Measurements from ENCODE around the gene ABITRAM.
A peak's percentile ranks its signal among the peaks of the same experiment; 100 is the strongest.
"Not testable (repeated sequence)": the region's sequence is repeated elsewhere in the genome, so short reads cannot be mapped to it uniquely, and the experiment has no call there.

ABITRAM gene

DNA sequence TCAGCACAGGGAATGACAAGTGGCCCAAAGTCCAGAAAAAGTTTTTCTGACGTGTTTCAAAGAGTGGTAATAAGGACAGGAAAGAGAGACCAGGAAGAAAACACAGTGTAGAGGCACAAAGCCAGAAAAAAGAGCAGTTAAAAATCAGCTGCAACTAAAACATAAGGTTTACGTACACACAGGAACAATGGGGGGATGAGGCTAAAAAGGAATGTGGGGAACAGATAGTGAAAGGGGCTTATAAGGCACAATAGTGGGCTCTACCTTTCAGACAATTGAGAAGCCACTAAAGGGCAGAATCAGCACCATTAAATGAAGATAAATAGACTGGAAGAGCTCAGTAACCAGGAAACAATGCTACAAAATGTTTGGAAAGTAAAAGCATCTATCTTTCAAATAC, 5.8 kb upstream of the ABITRAM start:
- no peak for DNase-seq (ENCODE audit: low spot score)

DNA sequence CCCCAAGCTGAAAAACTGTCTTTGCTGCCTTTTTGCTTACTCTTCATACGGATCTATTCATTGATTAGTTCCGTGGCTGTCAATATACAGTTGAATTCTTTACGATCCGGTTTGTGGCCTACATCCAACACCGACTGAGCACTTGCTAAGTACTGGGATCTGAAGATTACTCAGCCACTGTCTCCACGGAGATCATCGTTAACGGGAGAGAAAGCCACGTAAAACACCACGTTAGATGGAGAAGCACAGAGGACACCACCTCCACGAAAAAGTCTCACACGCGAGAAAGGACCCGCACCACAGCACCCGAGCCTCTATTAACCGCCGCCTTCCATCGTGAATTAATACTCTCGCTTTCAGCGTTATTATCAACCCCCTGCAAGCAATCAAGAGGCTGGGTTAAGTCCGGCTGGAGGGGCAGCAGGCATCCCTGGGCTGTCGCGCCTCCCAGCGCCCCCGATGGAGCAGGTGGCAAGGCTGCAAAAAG, 926 bp upstream of the ABITRAM start:
- DNase-seq (ENCODE audit: low spot score): peak; percentile 30

DNA sequence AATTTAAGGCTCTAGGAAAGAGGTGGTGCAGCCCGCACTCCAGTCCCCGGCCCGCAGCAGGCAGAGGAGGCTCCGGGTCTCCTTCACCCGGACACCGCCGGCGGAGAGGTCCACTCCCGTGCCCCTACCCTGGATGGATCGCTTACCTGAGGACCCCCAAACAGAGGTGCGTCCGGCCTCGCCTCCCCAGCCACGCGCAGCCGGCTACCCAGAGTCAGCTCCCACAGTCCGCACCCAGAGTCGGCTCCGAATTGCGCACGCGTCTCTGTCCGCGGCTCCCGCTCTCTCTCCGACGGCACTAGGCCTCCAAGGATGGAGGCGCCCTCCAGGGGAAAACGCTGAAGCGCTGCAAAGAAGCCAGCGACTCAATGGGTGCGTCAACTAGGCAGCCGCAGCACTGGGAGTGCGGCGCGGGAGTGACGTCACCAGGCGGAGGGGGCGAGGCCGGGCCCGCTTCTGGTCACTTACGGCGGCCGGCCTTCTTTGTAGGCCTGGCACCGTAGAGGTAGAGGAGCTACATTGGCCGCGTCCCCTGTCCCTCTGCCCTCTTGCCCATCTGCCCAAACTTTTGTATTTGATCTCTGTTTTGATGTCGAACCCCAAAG, 380 bp upstream of the ABITRAM start, which contains the start of gene ELP1:
ELP1 (minus strand) TSS at position 407 of the 605 bp plus-strand sequence. CDS start 2,978 bp downstream, outside the sequence.
- DNase-seq (ENCODE audit: low spot score): peak; percentile 91

DNA sequence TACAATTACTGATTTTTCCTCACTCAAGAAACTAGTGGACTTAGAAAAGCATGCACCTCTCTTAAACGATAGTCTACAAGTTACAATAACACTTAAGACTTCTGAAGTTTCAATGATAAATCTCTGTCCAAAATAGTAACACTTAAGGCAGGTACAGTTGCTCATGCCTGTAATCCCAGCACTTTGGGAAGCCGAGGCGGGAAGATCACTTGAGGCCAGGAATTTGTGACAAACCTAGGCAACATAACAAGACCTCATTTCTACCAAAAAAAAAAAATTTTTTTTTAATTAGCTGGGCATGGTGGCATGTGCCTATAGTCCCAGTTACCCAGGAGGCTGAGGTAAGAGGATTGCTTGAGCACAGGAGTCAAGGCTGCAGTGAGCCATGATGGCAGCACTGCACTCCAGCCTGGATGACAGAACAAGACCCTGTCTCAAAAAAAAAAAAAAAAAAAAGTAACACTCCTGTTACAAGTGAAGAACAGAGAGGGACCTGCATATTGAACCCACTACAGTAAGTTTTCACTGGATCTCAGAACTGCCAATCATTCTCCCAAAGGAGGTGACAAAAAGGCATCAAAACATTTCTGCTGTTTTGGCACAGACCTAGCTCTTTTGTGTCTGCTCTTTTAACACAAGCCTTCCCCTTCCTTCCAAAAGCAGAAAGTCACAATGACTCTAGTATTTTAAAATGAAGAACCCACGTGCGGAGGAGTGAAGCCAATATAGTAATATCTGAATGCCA, 3.5 kb downstream of the ABITRAM start:
- no peak for DNase-seq (ENCODE audit: low spot score)

DNA sequence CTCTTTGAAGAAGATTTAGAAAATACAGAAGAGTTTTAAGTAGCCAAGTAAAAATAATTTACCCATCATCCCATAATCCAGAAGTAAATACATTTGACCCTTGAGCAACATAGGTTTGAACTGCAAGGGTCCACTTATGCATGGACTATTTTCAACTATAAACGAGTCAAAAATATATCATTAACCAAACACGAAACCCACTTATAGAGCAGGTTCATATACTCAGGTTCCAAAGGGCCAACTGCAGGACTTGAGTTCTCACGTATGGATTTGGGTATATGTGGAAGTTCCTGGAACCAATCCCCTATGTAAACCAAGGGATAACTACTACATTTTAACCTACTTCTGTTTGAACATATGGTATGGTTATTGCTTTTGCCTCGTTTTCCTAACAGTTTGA, 5.8 kb downstream of the ABITRAM start:
- DNase-seq (ENCODE audit: low spot score): no peak

DNA sequence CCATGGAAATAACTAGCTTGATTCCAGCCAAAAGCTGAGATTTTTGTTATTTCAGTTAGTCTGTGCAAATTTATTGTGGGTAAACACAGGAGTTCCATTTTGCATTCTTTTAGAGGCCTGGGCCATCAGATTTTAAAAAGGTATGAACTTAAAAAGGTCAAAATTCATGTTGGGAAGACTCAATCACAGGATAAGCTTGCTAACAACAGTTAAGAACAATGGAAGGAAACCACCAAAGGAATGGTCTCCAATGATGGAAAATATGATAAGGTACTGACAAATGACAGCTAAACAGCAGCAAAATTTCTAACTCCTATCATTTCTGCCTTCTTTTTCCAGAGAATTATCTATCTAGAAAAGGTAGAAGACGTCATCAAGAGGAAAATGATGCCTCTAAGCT, 16.0 kb downstream of the ABITRAM start:
- no peak for DNase-seq (ENCODE audit: low spot score)

DNA sequence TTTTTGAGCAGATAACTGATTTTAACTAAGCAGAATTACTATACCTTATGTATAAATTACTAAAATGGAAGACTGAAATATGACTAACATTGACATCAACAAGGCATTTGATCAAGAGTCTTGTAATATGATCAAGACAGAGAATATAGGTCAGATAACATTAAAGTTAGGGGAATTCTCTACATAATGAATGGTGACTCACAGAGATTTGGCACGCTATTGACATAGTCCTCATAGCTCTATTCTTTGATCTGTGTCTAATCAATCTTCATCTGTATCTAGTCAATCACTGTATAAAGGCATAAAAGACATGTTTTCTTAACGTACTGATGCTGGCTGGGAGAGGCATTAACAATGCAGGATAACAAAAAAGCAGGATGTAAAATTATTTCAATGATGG, 17.4 kb downstream of the ABITRAM start:
- no peak for DNase-seq (ENCODE audit: low spot score)

DNA sequence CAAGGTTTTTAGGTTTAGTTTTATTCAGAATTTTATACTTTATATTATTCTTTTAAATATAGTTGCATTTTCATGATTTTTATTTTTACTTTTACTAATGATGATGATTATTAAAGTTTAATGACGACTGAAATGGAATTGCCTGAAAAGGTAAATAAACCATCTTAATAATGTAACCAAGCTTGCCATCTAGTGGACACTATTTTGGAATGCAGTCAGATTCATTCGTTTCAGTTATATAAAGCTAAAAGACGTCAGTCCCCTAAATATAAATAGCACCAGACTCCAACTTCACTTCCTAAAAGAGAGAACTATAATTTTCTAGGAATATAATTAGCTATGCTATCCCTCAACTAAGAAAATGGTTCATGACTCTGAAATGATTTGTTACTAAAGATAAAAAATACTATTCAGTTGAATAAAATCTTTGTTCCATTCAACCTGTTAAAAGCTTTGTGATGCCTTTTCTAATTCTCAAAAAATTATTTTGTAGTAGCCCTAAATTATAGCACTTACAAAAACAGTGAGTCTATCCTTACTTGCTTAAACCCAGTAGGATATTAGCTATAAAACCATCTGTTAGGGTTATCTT, 19.9 kb downstream of the ABITRAM start:
- DNase-seq (ENCODE audit: low spot score): peak; percentile 37

DNA sequence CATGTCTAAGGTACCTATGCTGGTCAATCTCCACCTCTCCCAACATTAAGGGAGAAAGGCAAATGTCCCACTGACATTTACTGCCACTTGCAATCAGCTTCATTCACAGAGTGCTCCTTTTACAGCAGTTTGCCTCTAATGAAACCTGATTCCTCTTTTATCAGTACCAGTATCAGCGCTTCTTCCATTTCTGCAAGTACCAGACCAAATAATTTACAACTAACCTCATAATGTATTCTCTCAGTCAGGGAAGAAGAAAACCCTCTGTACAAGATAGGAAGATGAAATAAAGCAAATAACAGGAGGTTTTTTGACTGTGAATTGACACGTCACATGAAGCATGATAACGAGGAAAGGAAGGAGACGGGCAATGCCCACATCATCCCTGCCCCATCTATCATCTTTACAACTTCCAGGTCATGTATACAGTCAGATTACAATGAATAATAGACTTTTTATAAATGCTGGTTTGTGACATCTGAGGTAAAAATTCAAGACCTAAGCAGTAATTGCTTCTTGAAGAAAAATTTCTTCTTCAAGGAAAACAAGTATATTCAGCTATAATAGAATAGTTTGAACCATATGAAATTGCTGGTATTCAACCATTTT, 21.9 kb downstream of the ABITRAM start:
- DNase-seq (ENCODE audit: low spot score): no peak

DNA sequence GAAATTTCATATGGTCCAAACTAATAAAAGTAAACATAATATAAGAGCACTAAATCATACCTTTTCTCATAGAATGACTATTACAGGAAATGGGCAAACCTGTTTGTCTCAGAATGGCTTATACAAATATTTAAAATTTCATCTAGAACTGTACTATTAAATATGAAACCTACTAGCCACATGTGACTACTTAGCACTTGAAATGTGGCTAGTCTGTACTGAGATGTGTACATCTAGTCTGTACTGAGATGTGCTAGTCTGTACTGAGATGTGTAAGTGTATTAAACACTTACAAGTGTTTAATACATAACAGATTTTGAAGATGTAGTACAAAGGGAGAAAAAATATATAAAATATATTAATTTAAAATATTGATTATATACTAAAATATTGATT, 22.4 kb downstream of the ABITRAM start:
- DNase-seq (ENCODE audit: low spot score): no peak

DNA sequence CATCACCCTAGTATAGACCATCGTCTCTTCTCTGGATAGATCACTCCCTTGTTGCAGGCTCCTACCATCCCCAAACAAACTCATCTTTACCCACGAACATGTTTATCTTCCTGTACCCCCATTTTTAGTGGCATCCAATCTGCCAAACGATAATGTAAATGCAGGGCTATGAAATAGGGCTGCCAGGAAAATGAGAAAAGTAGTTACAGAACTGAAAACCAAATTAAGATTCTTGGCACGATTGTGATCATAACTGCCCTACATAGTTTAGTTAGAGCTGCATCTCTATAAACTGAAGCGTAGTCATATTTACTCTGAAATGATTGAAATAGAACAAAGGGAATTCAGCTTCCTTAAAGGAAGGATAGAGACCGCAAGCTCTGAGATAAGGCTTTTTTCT, 26.1 kb downstream of the ABITRAM start:
- no peak for DNase-seq (ENCODE audit: low spot score)

DNA sequence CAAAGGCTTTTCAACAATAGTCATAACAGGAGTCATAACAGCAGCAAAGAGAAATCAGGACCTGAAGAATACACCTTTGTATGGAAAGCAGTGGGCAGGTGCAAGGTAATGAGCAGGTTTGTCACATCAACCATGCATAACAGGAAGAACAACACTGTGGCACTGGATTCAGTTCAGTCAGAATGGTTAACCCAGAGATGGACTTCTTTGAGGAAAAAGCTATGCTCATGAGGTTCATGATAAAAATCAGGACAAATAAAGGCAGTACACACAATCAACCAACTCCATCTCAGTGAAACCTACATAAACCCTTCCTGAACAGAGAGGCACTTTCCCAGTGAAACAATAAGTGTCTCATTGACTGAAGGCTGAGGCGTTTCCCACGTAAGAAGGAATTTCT, 27.0 kb downstream of the ABITRAM start:
- DNase-seq (ENCODE audit: low spot score): no peak

DNA sequence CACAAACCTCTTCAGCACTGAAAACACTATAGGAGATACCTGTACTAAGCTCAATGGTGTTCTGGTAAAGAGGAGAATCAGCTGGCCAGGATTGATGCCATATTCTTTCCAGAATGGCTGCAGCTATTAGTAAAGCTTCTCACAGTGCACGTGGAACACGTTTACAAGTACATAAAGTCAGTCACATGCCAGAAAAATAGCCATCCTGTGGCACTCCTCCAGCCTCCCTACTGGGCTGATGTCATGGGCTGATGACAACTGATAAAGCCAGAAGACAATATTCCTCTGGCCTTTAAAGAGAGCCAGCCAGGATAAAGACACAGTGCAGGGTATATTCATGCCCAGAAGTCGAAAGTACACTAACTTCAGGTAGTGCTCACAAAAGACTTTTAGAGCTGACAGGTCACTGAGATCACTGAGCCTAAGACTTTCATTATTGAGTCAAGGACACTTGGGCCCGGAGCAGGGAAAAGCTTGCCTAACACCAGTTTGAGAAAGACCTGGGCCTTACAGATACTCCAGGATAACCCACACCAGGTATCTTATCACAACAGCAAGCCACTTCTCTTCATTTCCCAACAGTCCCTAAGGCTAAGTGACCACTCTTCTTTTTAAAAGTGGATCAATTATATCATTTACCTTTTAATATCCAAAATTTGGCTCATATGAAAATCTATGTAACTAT, 29.4 kb downstream of the ABITRAM start:
- DNase-seq (ENCODE audit: low spot score): no peak

DNA sequence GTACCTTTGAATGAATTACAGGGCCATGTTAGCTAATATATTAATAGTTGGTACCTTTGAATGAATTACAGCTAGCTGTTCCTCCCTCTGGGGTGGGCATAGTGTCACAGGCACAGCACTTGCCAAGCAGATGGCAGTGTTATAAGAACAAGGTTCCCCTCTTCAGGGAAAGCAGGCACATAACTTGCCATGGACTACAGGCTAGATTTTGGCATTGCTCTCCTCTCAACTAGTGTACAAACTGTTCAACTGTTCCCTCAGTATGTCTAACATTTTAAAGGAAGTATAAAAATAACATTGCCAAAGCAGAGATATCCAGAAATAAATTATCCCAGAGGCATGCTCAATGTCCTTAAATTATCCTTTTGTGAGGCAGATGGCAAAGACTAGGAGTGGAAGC, 33.7 kb downstream of the ABITRAM start:
- no peak for DNase-seq (ENCODE audit: low spot score)

DNA sequence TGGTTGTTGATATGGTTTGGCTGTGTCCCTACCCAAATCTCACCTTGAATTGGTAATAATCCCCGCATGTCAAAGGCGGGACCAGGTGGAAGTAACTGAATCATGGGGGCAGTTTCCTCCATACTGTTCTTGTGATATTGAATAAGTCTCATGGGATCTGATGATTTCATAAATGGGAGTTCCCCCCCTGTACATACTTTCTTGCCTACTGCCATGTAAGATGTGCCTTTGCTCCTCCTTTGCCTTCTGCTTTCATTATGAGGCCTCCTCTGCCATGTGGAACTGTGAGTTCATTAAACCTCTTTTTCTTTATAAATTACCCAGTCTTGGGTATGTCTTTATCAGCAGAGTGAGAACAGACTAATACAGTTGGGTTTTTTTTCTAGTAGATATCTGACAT, 37.2 kb downstream of the ABITRAM start:
- DNase-seq (ENCODE audit: low spot score): not testable (repeated sequence)

DNA sequence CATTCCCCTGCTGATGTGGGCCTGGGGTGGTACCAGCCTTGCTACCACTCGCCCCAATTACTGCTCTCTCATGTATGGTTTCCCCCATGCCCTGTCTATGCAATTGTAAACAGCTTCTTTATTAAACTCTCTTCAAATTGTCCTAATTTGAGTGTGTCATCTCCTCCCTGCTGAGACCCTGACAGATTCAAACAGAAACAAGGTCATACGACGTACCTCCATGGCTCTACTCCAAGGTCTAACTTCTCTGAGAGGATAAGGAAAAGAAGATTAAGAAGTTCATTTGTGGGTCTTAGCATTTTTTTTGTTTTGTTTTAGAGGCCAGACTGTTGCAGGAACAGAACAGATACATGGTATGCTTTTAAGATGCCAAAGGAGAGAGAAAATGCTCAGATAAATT, 38.0 kb downstream of the ABITRAM start:
- DNase-seq (ENCODE audit: low spot score): no peak

DNA sequence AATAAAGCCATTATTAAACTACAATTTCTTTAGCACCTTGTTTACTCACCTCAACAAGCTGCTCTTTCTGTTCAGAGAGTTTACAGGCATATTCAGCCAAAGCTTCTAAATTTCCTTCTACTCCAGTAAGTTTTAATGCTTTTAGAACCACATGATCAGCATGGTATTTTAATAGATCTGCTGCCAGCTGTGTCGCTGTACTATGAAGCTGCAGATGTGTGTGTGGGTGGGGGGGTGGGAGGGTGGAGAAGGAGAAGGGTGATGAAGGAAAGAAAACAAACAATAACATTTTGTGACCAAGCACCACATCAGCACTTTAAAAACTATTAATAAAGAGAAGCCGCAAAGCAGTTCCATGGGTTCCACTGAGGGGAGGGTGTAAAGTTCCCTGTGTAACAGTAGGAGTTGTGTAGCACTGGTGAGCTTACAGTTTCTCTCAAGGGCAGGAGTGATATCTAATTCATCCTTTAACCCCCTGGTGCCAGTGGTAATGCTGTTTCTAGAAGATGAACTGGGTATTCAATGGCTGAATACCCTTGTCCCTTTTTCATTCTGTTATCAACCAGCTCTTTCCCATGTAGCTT, 38.5 kb downstream of the ABITRAM start:
- no peak for DNase-seq (ENCODE audit: low spot score)

DNA sequence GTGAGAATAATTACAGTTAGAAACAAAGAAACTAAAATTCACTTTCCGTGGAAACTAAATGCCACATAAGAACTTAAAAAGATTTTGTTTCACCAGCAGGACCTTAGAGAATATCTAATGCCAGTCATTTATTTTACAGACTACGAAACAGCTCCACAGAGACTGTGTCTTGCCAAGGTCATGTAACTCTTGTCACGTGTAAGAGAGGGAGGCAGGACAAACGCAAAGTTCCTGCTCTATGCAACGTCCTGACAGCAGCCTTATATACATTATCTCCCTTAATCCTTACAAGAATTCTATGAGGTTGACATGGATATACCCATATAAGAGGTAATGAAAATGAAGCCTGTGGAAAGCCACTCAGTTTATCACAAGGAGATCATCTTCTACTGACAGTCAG, 39.7 kb downstream of the ABITRAM start:
- DNase-seq (ENCODE audit: low spot score): no peak

DNA sequence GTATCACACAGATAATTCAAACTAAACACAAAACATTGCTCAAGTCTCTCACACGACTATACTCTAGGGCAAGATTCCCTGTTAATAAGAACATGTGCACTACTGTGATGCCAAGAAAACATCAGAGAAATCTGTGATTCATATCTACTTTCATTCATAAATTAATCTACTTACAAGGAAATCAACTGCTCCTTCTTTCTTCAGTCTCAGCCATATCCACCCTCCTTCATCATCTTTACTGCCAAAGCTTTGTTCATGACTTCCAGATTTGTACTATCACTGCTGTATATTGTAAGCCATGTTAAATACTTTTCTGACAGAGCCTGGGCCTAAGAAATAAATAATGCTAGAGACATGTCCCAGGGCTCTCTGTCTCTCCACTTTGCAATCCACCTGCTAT, 44.0 kb downstream of the ABITRAM start:
- no peak for DNase-seq (ENCODE audit: low spot score)

DNA sequence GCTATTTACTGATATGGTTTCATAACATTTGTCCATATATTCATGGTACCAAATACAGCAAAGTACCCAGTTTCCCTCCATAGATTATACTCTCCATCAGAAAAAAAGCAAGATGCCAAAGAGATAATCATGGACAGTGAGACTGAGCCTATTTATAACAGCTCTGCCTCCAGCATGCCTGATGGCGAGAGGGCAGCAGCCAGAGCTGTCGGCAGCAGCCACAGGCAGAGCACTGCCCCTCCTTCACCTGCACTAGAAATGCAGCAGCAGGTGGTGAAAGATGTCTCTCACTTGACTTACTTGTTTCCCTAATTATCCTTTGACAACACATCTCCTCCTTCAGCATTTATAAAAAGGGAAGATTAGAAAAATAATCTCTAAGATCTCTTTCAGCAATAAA, 46.7 kb downstream of the ABITRAM start:
- no peak for DNase-seq (ENCODE audit: low spot score)

DNA sequence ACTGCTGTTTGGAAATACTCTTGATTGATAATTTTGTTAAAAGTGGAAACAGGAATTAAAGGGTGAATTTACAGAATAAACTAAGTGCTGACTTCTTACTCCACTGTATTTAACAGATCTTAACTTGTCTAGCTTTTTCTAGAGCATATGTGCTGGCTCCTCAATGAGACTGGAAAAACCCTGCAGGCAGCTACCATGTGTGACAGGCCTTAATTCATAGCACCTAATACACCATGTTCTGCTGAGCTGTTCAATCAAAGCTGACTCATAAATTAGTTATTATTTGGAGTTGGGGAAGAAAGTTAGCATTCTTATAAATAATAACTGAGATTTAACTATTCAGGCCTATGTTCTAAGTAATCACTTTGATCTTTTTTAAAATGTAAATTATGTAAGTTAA, 49.7 kb downstream of the ABITRAM start:
- no peak for DNase-seq (ENCODE audit: low spot score)

All from hepatic stellate cell (primary cell).